KMS-11 (cell line): ENCODE results near the gene INO80C.

ENCODE experiments used
- H2AFZ ChIP-seq: fragments of 200-600 bp; sonication (generic); 2 replicates; pipeline ENCODE4 v1.6.1; 2016; ENCODE audit warnings: antibody characterized with exemption, mixed run types, low read depth
- H3K27ac ChIP-seq: fragments of 200-600 bp; sonication (generic); 2 replicates; pipeline ENCODE4 v1.6.1; 2016; ENCODE audit warnings: mild to moderate bottlenecking, mixed run types
- H3K27me3 ChIP-seq: fragments of 200-600 bp; sonication (generic); 2 replicates; pipeline ENCODE4 v1.6.1; 2017; ENCODE audit warnings: mild to moderate bottlenecking, low read depth, mixed run types, moderate library complexity; ENCODE audit not compliant: insufficient read depth
- H3K36me3 ChIP-seq: fragments of 200-600 bp; sonication (generic); 2 replicates; pipeline ENCODE4 v1.6.1; 2017; ENCODE audit warnings: mild to moderate bottlenecking, mixed run types; ENCODE audit not compliant: insufficient read depth
- H3K4me1 ChIP-seq: fragments of 200-600 bp; sonication (generic); 2 replicates; pipeline ENCODE4 v1.6.1; 2016; ENCODE audit warnings: mild to moderate bottlenecking, low read depth, mixed run types; ENCODE audit not compliant: poor library complexity, severe bottlenecking
- H3K4me2 ChIP-seq: fragments of 200-600 bp; sonication (generic); 2 replicates; pipeline ENCODE4 v1.7.0; 2016; ENCODE audit warnings: mild to moderate bottlenecking, mixed run types
- H3K4me3 ChIP-seq: fragments of 200-600 bp; sonication (generic); IDR thresholded peaks from 2 replicates; pipeline ENCODE4 v1.6.1; 2017; ENCODE audit warnings: low read depth, low read length, mixed read lengths; ENCODE audit not compliant: insufficient read depth
- H3K79me2 ChIP-seq: fragments of 200-600 bp; sonication (generic); 2 replicates; pipeline ENCODE4 v1.6.1; 2016; ENCODE audit warnings: low read depth, mixed run types; ENCODE audit not compliant: insufficient read depth
- H3K9ac ChIP-seq: fragments of 200-600 bp; sonication (generic); 2 replicates; pipeline ENCODE4 v1.6.1; 2016; ENCODE audit warnings: mild to moderate bottlenecking, mixed run types
- H4K20me1 ChIP-seq: fragments of 200-600 bp; sonication (generic); 2 replicates; pipeline ENCODE4 v1.6.1; 2016; ENCODE audit warnings: mild to moderate bottlenecking, mixed run types; ENCODE audit not compliant: insufficient read depth
- CTCF ChIP-seq: fragments of 200-600 bp; sonication (generic); conservative IDR thresholded peaks from 2 replicates; pipeline ENCODE4 v1.6.1; 2017; ENCODE audit warnings: low read depth, mild to moderate bottlenecking, antibody characterized with exemption, low read length, moderate library complexity, mixed read lengths

Gene INO80C

DNA sequence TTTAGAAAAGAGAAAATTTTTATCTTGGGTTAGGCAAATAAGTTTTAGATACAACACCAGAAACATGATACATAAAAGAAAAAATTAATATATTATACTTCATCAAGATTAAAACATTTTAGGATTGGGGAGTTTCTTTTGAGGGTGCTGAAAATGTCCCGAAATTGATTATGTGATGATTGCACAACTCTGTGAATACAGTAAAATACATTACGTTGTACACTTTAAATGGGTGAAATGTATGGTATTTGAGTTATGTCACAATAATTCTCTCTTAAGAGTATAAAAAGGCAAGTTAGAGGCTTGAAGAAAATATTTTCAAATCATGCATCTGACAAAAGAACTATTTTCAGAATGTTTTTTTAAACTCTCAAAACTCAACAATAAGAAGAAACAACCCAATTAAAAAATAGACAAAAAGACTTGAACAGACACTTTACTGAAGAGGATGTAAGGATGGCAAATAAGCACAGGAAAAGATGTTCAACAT is 36.2 kb upstream of the INO80C start:
- Histone ChIP-seq H4K20me1 (no peaks in the 10 kb centered on the region), H3K4me1 (no peaks in the 10 kb centered on the region), H3K79me2 (no peaks in the 10 kb centered on the region), H3K27me3 (no peaks in the 10 kb centered on the region), H2AFZ (no peak overlapping the region), H3K4me2 (no peak overlapping the region), H3K27ac (no peak overlapping the region), H3K4me3 (no peak overlapping the region), H3K36me3 (no peaks in the 10 kb centered on the region), H3K9ac (no peak overlapping the region)
- no peak for TF ChIP-seq CTCF

DNA sequence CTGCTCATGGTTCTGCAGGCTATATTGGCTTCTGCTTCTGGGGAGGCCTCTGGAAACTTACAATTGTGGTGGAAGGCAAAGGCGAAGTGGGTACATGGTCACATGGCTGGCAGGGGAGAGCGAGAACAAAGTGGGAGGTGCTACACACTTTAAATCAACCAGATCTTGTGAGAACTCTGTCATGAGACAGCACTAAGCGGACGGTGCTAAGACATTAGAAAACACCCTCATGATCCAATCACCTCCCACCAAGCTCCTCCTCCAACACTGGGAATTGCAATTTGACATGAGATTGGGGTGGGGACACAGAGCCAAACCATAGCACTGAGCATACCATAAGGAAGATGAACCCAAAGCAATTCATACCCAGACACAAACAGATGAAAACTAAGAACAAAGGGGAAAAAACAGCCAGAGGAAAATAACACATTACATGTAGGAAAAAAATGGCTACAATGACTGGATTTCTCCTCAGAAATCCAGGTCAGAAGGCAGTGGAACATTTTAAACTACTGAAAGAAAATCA is 31.1 kb upstream of the INO80C start:
- no peaks in the 10 kb centered on the region for H3K4me1 ChIP-seq
- no peaks in the 10 kb centered on the region for H3K36me3 ChIP-seq
- no peak overlapping the region for H3K9ac ChIP-seq
- H3K27ac ChIP-seq: no peak overlapping the region
- TF ChIP-seq CTCF: no peak
- no peaks in the 10 kb centered on the region for H3K27me3 ChIP-seq
- H3K4me2 ChIP-seq: no peak overlapping the region
- H3K79me2 ChIP-seq: no peaks in the 10 kb centered on the region
- H3K4me3 ChIP-seq: no peak overlapping the region
- no peaks in the 10 kb centered on the region for H4K20me1 ChIP-seq
- no peak overlapping the region for H2AFZ ChIP-seq

GRCh38 chr18:35526495-35527059 is 28.8 kb upstream of the INO80C start:
- Histone ChIP-seq H3K79me2 (no peaks in the 10 kb centered on the region), H3K4me1 (no peaks in the 10 kb centered on the region), H3K27ac (no peak overlapping the region), H3K9ac (no peak overlapping the region), H3K4me2 (no peak overlapping the region), H2AFZ (no peak overlapping the region), H3K27me3 (no peaks in the 10 kb centered on the region), H3K4me3 (no peak overlapping the region), H4K20me1 (no peaks in the 10 kb centered on the region), H3K36me3 (no peaks in the 10 kb centered on the region)
- no peak for TF ChIP-seq CTCF

- Histone ChIP-seq H3K9ac (no peak overlapping the region), H3K27ac (no peak overlapping the region), H4K20me1 (no peaks in the 10 kb centered on the region), H3K4me1 (no peaks in the 10 kb centered on the region), H3K27me3 (no peaks in the 10 kb centered on the region), H3K79me2 (no peaks in the 10 kb centered on the region), H2AFZ (no peak overlapping the region), H3K4me3 (no peak overlapping the region), H3K36me3 (no peaks in the 10 kb centered on the region), H3K4me2 (no peak overlapping the region)
- no peak for TF ChIP-seq CTCF
Measured at GRCh38 chr18:35525795-35526494, 28.2 kb upstream of the INO80C start.
